D721Med (cell line): ENCODE measurements around the gene KRTAP4-9.
"Not testable (repeated sequence)": the region's sequence is repeated elsewhere in the genome, so short reads cannot be mapped to it uniquely, and the experiment has no call there.

Experiments
- DNase-seq: peaks from one replicate; pipeline ENCODE4 v3.0.0; 2011; ENCODE audit warnings: low spot score; ENCODE audit not compliant: insufficient read length
- FAIRE-seq: peaks from 2 replicates; lab custom pipeline; 2011; peaks lifted over from hg19 to GRCh38; lab: Jason Lieb, UNC
- TF ChIP-seq, protein P1 (sequence below): IDR thresholded peaks from 2 replicates; pipeline ENCODE4 v1.5.1; 2012; ENCODE audit warnings: mild to moderate bottlenecking, control low read depth; ENCODE audit not compliant: insufficient read depth; ENCODE audit errors: missing control alignments

KRTAP4-9 gene

DNA sequence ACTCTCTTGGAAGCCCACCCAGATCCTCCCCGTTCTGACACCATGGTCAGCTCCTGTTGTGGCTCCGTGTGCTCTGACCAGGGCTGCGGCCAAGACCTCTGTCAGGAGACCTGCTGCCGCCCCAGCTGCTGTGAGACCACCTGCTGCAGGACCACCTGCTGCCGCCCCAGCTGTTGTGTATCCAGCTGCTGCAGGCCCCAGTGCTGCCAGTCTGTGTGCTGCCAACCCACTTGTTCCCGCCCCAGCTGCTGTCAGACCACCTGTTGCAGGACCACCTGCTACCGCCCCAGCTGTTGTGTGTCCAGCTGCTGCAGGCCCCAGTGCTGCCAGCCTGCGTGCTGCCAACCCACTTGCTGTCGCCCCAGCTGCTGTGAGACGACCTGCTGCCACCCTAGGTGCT is at the start of gene KRTAP4-9:
Gene KRTAP4-9 (plus strand): TSS at position 43 of the 400 bp plus-strand sequence. CDS start 0 bp downstream, at position 43.
- FAIRE-seq, DNase-seq: not testable (repeated sequence)

DNA sequence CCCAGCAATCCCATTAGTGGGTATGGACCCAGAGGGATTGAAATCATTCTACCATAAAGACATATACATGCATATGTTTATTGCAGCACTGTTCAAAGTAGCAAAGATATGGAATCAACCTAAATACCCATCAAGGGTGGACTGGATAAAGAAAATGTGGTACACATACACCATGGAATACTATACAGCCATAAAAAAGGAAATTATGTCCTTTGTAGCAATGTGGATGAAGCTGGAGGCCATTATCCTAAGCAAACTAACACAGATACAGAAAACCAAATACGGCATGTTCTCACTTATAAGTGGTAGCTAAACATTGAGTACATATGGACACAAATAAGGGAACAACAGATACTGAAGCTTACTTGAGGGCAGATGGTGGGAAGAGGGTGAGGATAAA is 47.6 kb upstream of the KRTAP4-9 start:
- TF ChIP-seq, protein P1, sequence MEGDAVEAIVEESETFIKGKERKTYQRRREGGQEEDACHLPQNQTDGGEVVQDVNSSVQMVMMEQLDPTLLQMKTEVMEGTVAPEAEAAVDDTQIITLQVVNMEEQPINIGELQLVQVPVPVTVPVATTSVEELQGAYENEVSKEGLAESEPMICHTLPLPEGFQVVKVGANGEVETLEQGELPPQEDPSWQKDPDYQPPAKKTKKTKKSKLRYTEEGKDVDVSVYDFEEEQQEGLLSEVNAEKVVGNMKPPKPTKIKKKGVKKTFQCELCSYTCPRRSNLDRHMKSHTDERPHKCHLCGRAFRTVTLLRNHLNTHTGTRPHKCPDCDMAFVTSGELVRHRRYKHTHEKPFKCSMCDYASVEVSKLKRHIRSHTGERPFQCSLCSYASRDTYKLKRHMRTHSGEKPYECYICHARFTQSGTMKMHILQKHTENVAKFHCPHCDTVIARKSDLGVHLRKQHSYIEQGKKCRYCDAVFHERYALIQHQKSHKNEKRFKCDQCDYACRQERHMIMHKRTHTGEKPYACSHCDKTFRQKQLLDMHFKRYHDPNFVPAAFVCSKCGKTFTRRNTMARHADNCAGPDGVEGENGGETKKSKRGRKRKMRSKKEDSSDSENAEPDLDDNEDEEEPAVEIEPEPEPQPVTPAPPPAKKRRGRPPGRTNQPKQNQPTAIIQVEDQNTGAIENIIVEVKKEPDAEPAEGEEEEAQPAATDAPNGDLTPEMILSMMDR, result no peak
- DNase-seq, result no peak
- no peak for FAIRE-seq

DNA sequence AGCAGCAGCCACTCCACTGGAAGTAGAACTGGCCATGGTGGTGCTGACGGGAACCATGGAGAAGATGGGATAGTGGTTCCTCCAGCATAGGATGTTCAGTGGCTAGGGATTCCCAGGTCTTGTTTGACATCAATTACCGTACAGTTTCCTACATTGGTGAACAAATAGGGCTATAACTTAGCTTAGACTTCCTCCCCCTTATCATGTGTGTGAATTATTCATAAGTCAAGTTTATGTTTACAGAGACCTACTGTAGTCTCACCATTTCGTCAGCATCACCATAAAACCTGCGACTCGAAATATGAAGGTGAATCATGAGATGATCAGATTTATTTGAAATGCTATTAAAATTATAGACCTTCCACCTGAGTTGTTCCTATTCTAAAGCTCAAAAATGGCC is 46.4 kb upstream of the KRTAP4-9 start:
- FAIRE-seq (no peak), DNase-seq (no peak)
- TF ChIP-seq, protein P1, result no peak

DNA sequence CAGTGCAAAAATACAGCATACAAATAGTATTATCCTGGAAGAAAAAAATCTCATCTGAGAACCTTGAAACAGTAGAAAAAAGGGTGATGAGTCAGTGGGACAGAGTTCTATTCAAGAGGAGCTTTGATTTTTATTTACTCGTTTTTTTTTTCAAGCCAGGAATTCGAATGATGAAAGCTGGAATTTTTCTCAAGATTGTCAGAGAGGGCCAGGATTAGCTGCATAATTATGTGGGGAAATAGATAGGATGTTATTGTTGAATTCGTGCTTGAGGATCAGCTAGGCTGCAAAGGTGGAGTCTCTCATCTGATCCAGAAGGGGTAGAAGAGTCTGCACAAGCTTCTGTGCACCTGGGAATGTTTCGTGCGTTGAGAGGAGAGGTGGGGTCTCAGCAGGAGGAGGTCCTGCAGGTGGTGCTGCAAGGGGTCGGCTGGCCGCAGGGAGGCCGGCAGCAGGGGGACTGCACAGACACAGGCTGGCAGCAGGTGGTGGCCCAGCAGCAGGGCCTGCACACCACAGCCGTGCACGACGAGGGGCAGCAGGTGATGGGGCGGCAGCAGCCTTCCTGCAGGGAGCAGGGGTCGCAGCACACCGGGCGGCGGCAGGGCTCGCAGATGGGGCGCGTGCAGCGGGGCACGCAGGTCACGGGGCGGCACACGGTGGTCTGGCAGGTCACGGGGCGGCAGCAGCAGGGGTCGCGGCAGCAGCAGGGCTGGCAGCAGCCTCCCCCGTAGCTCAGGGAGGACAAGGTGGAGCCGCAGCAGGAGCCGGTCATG is 45.7 kb upstream of the KRTAP4-9 start:
- DNase-seq, FAIRE-seq: not testable (repeated sequence)

DNA sequence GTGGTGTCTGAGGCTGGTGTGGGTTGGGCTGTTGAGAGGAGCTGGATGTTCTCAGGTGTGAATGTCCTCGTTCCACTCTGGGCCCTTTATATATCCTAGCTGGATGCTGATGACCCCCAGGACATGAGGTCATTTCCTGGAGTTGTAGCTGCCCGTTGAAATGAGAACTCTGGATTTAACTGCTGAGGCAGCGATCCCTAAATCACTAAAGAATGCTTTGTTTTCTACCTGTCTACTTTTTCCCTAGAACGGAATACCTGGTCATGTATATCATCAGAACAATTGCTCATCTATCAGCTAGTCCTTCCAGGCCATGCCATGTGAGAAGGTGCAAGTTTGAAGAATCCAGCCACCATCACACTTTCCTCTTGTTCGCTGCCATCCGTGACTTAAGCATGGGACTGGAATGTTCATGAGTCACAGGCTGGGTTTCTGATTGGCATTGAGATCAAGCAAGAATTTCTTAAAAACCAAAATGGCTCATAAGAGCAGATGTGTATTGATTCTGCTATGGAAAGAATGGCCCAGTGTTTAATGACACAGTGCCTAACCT is 45.1 kb upstream of the KRTAP4-9 start, which contains the start of gene KRTAP2-3:
Gene KRTAP2-3 (minus strand): TSS at position 63 of the 553 bp plus-strand sequence. CDS start 64 bp downstream, outside the sequence.
- FAIRE-seq (no peak), DNase-seq (no peak)
- TF ChIP-seq, protein P1, result no peak

DNA sequence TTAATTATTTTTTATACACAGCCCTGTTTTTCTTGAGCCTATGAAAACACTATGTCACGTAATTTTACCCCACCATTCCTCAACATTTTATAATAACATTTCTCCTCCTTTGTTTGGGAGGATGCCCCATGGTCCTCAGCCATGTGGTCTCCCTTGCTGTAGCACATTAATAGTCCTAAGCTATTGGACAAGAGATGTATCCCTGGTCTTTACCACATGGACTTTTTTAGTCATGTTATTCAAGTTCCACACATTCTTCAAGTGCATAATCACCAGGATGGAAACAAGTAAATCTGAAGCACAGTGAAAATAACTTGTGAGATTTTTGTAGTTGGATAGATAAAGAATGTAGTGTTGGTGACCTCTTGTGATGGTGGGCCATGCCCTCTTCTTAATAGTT is 43.2 kb upstream of the KRTAP4-9 start:
- FAIRE-seq, result no peak
- DNase-seq, result no peak
- TF ChIP-seq, protein P1, result no peak

DNA sequence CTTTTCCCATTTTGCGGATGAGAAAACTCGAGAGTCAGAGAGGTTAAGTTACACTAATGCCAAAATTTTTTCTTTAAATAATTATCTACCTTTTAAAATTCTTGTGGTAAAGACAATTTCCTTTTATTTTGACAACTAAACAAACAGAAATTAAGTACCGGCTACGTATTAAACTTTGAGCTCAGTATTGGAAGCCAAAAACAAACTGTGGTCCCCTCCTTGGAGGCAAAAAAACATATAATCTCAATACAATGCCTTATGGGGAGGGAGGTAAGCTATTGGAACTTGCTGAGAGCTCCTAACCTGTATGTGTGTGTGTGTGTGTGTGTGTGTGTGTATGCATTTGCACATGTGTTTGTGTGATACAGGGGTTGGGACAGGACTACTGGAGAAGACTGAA is 41.7 kb upstream of the KRTAP4-9 start:
- no peak for DNase-seq
- TF ChIP-seq, protein P1, result no peak
- no peak for FAIRE-seq

DNA sequence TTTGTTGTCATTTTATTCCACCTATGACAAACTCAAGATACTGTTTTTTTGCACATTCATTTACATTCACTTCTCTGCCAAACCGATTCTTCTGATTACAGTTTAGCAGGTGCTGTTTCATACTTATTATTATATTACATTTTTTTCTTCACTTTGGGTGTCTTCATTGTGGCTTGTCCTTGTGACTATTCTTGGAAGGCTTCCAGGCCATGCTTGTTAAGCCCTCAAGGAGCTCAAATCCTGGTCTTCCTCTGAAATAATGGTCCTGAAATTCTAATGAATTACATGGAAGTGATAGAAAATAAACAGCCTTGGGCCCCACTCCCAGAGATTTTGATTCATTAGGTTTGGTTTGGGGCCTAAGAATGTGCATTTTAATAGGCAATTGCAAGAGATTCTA is 40.9 kb upstream of the KRTAP4-9 start:
- FAIRE-seq, result no peak
- DNase-seq, result no peak
- TF ChIP-seq, protein P1, result no peak

DNA sequence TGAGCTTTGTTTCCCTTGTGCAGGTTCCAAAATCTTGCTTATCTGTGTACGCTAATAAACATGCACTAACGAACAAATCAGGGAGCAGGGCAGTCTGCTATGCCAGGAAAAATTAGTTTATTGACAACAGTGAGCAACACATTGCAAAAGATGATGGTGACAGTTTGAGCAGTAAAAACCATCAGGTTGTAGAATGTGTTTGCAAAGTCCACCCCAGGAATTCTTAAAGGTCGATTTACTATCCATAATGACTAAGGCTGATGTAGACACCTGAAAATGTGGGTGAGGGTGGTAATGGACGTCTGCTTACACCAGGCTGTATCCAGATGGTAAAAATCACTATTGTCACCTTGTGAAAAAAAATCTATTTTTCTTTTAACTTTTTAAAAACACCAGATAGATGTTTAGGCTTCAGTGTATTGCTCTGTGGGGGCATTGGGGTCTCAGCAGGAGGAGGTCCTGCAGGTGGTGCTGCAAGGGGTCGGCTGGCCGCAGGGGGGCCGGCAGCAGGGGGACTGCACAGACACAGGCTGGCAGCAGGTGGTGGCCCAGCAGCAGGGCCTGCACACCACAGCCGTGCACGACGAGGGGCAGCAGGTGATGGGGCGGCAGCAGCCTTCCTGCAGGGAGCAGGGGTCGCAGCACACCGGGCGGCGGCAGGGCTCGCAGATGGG is 40.0 kb upstream of the KRTAP4-9 start:
- FAIRE-seq, DNase-seq: not testable (repeated sequence)
